Measurements from ENCODE around the gene NARF. TPM values are rescaled to one million over a fixed set of nuclear protein-coding genes. Genes with fewer than 3 reads are reported as not detected.

NARF gene
- 37.2 and 45.1 TPM in 2 replicates for total RNA-seq

DNA sequence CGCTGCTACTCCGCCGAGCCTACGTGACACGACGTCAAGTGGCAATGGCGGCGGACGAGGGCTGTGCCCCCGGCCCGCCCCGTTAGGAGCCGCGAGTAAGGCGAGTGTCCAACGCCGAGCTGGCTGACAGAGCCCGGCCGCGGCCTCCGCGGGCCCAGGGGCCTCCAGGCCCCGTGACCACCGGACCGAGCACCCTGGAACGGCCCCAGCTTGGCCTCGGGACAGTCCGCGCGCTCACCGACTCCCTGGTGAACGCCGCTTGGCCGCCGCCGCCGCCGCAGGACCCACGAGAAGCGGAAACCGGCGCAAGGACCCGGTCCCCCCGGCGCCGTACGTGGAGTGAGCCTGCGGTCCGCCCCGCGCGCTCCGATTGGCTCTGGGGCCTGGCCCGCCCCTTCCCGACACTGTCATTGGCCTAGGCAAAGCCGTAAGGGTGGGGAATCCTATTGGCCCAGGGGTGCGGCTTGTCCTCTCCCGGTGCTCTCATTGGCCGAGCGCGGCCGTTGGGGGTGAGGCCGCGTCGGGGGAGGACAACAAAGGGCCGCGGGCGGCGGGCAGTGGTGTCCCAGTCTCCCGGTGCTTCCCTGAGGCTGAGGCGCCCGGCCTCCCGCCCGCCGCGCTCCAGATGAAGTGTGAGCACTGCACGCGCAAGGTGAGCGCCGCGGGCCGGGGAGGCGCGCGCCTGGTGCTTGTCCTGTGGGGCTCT lies at the start of gene NARF:
Gene NARF (plus strand): TSS at position 563 of the 706 bp plus-strand sequence. CDS start 63 bp downstream, at position 626.

DNA sequence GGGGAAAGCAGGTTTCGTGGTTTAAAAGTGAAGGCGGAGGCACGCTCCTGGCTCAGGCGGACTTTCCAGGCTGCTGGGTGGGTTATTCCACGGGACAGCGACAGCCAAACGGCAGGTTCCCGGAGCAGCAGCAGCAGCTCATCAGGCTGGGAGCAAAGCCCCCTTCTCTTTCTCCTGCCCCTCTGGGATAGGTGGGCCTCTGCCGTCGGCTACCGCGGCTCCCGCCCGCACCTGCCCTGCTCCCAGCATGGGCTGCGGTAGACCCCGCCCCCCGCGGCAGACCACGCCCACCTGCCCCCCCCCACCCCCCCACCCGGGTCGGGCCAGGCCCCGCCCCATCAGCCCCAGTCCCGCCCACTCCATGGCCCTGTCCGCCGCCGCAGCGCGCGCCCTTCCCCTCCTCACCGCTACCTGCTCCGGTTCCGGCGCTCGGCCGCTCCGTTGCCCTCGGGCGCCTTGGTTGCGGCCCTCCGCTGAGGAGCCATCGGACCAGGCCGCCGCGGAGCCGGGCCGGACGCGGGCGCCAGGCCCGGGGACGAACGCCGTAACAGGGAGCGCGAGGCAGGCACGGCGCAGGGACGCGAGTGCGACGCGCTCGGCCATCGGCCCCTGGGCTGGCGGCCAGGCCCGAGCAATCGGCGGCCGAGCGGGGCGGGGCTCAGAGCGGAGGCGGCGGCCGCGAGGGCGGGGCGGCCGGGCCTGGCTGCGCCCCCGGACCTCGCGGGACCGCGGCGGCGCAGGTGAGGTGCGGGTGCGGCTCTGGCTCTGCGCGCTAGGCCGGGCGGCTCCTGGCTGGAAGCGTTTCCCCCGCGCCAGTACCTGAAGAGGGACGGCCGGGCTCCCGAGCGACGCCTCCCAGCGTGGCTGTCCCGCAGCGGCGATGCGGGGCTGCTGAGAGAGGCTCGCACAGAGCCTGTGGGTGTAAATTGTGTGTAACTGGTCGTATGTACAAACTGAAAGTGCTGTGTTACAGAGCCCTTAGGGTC lies 40.2 kb upstream of the NARF start, which contains the start of the genes HEXD and OGFOD3:
Gene HEXD (plus strand): TSS at position 347 of the 986 bp plus-strand sequence. CDS start 1,453 bp downstream, outside the sequence.
Gene OGFOD3 (minus strand): TSS at position 586 of the 986 bp plus-strand sequence. CDS start 101 bp downstream, at position 485.

DNA sequence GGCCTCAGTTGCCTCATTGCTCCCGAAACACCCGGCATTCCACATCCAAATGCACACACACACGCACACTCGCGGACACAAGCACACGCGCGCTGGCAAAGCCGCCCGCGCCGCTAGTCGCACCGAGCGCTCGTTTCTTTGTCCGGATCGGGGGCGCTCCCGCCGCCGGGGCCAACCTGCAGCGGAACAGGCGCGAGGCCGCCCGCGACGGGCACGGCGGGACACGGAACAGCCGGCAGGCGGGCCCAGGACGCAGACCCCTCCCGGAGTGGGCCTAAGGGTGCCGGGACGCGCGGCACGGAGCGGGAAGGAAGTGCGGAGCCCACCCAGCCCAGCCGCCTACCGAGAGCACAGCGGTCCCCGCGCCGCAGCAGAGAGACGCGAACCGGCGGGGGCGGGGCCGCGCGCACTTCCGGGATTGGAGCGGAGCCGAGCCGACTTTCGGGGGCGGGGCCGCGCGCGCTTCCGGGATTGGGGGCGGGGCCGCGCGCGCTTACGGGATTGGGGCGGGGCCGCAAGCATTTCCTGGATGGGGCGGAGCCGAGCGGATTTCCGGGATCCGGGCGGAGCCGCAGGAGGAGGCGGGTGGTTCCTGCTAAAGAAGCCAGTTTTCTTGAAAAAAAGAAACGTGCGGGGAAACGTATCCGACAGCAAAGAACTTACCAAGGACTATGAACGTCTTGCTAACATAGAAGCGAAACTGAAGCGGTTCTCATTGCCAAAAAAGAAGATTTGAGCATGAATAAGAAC lies 8.0 kb upstream of the NARF start, which contains the start of gene CYBC1:
Gene CYBC1 (minus strand): TSS at position 396 of the 750 bp plus-strand sequence. CDS start 1,498 bp downstream, outside the sequence.

DNA sequence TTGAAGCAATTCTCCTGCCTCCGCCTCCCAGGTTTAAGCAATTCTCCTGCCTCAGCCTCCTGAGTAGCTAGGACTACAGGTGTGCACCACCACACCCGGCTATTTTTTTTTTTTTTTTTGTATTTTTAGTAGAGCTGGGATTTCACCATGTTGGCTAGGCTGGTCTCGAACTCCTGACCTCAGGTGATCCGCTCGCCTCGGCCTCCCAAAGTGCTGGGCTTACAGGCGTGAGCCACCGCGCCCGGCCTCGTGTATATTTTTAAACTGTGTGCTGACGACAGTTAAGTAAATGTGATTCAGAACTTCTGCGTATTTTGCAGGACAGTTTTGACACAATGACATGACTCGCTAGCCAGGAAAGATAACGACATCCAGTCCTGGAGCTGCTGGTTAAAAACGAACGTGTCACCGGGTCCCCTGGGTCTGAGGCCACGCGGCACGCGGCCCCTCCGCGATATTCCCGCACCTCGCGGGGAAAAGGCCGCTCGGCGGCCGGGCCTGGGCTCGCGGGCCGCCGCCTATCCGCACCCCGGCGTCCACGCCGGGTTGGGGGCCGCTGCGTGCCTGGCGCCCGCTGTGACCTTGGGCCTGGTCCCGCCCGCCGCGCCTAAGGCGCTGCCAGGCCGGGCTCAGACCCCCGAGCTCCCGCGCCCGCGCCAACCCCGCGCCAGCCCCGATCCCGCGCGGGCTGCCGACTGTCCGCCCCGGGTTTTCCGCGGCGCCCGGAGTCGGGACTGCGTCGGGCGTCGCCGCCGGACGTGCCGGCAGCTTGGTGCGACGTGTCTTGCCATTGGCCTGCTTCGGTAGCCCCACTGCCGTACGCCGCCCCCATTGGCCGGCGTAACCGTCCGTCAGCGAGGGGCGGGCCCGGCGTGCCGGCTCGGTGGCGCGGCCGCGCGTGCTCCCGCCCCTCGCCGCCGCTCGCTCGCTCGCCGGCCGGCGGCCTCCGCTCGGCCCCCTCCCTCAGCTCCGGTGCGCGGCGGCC lies 60.6 kb downstream of the NARF start, which contains the start of gene FOXK2:
Gene FOXK2 (plus strand): TSS at position 907 of the 985 bp plus-strand sequence. CDS start 157 bp downstream, outside the sequence.

Small RNA genes lying within 50 kb of the gene (small RNA-seq; reads per million reads assigned to genes)
- not detected for gene RF00019 (ENCODE audit: low replicate concordance)

Other genes starting within 250 kb of the NARF start
- 24.5 and 28.9 TPM in 2 replicates for gene CCDC57, start 245.9 kb upstream of the NARF start, total RNA-seq
- gene SLC16A3, start 229.7 kb upstream of the NARF start, total RNA-seq, result 347 and 438 TPM in 2 replicates
- gene CSNK1D, start 185.0 kb upstream of the NARF start, total RNA-seq, result 58.4 and 58.6 TPM in 2 replicates
- 0.66 TPM in 1 of 2 replicates, not detected in the other for gene CD7, start 141.1 kb upstream of the NARF start, total RNA-seq
- gene SECTM1, start 125.0 kb upstream of the NARF start, total RNA-seq, result 15.2 and 36.3 TPM in 2 replicates
- not detected in 2 replicates for gene TEX19, start 99.5 kb upstream of the NARF start, total RNA-seq
- gene UTS2R, start 87.0 kb upstream of the NARF start, total RNA-seq, result not detected in 2 replicates
- gene HEXD, start 40.4 kb upstream of the NARF start, total RNA-seq, result 6.0 and 12.0 TPM in 2 replicates
- 32.8 and 38.9 TPM in 2 replicates for gene OGFOD3, start 40.2 kb upstream of the NARF start, total RNA-seq
- gene CYBC1, start 8.0 kb upstream of the NARF start, total RNA-seq, result 60.4 and 66.7 TPM in 2 replicates
- 44.6 and 48.0 TPM in 2 replicates for gene FOXK2, start 61.0 kb downstream of the NARF start, total RNA-seq
- 43.1 and 65.4 TPM in 2 replicates for gene WDR45B, start 189.7 kb downstream of the NARF start, total RNA-seq
- gene RAB40B, start 240.0 kb downstream of the NARF start, total RNA-seq, result 1.8 and 5.4 TPM in 2 replicates

Measured in placental pericyte (primary cell).